ENCODE measurements around the gene RAB27A.

DNA sequence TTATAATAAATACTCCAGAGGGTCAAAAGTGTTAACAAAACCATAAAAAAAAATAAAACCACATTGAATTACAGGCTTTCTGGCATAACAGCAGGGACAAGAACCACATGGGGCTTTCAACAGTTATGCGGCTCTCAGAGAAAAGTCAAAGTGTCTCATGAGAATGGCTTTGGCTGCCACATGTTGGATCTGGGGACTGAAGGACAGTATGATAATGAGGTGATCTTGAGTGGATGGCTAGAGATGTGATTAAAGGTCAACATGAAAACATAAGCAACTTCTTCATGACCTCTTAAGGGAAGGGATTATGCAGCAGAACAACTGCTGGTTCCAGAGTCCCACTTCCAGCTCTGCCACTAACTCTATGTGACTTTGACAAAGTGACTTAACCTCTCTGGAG, 5.2 kb downstream of the RAB27A start:
- TF ChIP-seq, protein P1, sequence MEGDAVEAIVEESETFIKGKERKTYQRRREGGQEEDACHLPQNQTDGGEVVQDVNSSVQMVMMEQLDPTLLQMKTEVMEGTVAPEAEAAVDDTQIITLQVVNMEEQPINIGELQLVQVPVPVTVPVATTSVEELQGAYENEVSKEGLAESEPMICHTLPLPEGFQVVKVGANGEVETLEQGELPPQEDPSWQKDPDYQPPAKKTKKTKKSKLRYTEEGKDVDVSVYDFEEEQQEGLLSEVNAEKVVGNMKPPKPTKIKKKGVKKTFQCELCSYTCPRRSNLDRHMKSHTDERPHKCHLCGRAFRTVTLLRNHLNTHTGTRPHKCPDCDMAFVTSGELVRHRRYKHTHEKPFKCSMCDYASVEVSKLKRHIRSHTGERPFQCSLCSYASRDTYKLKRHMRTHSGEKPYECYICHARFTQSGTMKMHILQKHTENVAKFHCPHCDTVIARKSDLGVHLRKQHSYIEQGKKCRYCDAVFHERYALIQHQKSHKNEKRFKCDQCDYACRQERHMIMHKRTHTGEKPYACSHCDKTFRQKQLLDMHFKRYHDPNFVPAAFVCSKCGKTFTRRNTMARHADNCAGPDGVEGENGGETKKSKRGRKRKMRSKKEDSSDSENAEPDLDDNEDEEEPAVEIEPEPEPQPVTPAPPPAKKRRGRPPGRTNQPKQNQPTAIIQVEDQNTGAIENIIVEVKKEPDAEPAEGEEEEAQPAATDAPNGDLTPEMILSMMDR (CRISPR knock-in tag; IDR thresholded peaks at IDR 0.05): no peak
- TF ChIP-seq RAD21 (CRISPR knock-in tag; IDR thresholded peaks at IDR 0.05): no peak
- TF ChIP-seq ZNF329 (CRISPR knock-in tag; IDR thresholded peaks at IDR 0.05; ENCODE audit: low read depth): no peak
- TF ChIP-seq TP53 (CRISPR knock-in tag; conservative IDR thresholded peaks at IDR 0.05): no peak
- no peak for TF ChIP-seq ZNF350 (CRISPR knock-in tag; IDR thresholded peaks at IDR 0.05; ENCODE audit: borderline replicate concordance, low read depth)
- no peak for TF ChIP-seq BRD4 (CRISPR knock-in tag; IDR thresholded peaks at IDR 0.05)
- TF ChIP-seq, protein P2, sequence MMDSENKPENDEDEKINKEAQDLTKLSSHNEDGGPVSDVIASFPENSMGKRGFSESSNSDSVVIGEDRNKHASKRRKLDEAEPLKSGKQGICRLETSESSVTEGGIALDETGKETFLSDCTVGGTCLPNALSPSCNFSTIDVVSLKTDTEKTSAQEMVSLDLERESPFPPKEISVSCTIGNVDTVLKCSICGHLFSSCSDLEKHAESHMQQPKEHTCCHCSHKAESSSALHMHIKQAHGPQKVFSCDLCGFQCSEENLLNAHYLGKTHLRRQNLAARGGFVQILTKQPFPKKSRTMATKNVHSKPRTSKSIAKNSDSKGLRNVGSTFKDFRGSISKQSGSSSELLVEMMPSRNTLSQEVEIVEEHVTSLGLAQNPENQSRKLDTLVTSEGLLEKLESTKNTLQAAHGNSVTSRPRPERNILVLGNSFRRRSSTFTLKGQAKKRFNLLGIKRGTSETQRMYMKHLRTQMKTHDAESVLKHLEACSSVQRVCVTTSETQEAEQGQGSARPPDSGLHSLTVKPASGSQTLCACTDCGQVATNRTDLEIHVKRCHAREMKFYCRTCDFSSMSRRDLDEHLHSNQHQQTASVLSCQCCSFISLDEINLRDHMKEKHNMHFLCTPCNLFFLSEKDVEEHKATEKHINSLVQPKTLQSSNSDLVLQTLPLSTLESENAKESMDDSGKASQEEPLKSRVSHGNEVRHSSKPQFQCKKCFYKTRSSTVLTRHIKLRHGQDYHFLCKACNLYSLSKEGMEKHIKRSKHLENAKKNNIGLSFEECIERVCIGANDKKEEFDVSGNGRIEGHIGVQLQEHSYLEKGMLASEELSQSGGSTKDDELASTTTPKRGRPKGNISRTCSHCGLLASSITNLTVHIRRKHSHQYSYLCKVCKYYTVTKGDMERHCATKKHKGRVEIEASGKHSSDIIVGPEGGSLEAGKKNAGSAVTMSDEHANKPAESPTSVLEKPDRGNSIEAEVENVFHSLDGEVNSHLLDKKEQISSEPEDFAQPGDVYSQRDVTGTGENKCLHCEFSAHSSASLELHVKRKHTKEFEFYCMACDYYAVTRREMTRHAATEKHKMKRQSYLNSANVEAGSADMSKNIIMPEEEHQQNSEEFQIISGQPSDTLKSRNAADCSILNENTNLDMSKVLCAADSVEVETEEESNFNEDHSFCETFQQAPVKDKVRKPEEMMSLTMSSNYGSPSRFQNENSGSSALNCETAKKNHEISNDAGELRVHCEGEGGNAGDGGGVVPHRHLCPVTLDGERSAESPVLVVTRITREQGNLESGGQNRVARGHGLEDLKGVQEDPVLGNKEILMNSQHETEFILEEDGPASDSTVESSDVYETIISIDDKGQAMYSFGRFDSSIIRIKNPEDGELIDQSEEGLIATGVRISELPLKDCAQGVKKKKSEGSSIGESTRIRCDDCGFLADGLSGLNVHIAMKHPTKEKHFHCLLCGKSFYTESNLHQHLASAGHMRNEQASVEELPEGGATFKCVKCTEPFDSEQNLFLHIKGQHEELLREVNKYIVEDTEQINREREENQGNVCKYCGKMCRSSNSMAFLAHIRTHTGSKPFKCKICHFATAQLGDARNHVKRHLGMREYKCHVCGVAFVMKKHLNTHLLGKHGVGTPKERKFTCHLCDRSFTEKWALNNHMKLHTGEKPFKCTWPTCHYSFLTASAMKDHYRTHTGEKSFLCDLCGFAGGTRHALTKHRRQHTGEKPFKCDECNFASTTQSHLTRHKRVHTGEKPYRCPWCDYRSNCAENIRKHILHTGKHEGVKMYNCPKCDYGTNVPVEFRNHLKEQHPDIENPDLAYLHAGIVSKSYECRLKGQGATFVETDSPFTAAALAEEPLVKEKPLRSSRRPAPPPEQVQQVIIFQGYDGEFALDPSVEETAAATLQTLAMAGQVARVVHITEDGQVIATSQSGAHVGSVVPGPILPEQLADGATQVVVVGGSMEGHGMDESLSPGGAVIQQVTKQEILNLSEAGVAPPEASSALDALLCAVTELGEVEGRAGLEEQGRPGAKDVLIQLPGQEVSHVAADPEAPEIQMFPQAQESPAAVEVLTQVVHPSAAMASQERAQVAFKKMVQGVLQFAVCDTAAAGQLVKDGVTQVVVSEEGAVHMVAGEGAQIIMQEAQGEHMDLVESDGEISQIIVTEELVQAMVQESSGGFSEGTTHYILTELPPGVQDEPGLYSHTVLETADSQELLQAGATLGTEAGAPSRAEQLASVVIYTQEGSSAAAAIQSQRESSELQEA (CRISPR knock-in tag; IDR thresholded peaks at IDR 0.05; ENCODE audit: not compliant biosample characterization): no peak
- no peak for TF ChIP-seq ZNF10 (CRISPR knock-in tag; IDR thresholded peaks at IDR 0.05; ENCODE audit: borderline replicate concordance, low read depth)
- no peak for TF ChIP-seq FOXK1 (CRISPR knock-in tag; IDR thresholded peaks at IDR 0.05; ENCODE audit: borderline replicate concordance, low read depth)
- no peak for TF ChIP-seq ZNF317 (CRISPR knock-in tag; IDR thresholded peaks at IDR 0.05)
- no peak for TF ChIP-seq KDM5A (IDR thresholded peaks at IDR 0.05; ENCODE audit: borderline replicate concordance, low read length)
